Esophagus squamous epithelium (tissue), 4 donors: ENCODE results near the gene B4GALNT4.

Experiments used
- CTCF ChIP-seq, 6 experiments: fragments of 450-650 bp in 4 of 6; fragments of 200-600 bp in 2 of 6; sonication (generic) in 2 of 6; IDR thresholded peaks; one replicate each; pipeline ENCODE4 v1.5.1; 2016 to 2019; ENCODE audit warnings: antibody characterized with exemption in 6 of 6, mild to moderate bottlenecking in 4 of 6, moderate library complexity in 4 of 6
- POLR2A ChIP-seq, 4 donors: fragments of 450-650 bp; IDR thresholded peaks; one replicate each; pipeline ENCODE4 v1.6.1; 2017; ENCODE audit warnings: antibody characterized with exemption in 4 of 4, mild to moderate bottlenecking in 4 of 4, moderate library complexity in 3 of 4

- no peak for TF ChIP-seq CTCF (IDR thresholded peaks at IDR 0.05)
- no peak for TF ChIP-seq POLR2A (IDR thresholded peaks at IDR 0.05)
Measured at GRCh38 chr11:400241-400689, 31.0 kb downstream of the B4GALNT4 start.
